Panc1 (cell line): ENCODE measurements around the gene RNASEH1. TPM values are rescaled to one million over a fixed set of nuclear protein-coding genes. Genes with fewer than 3 reads are reported as not detected.
A peak's percentile ranks its signal among the peaks of the same experiment; 100 is the strongest.

Experiments used
- ATAC-seq: fragments of 200-7000 bp; cut with Tn5 transposase; 2 replicates; pipeline ENCODE4 v1.9.1; 2020; ENCODE audit warnings: mild to moderate bottlenecking, moderate library complexity
- BruUV-seq: library from RNA; stranded (reverse); fragments of 400-500 nt; replicated peaks from 2 replicates; lab custom pipeline; 2021; lab: Mats Ljungman, UMichigan
- CTCF ChIA-PET: fragments of 300-600 bp; sonication (Branson Sonifier 250); formaldehyde crosslinking; loops from one replicate; lab custom pipeline; 2022; ENCODE audit warnings: antibody characterized with exemption; lab: Charles Lee
- POLR2A ChIA-PET: fragments of 300-600 bp; sonication (Branson Sonifier 250); formaldehyde crosslinking; loops from one replicate; lab custom pipeline; 2022; ENCODE audit warnings: antibody characterized with exemption; lab: Charles Lee
- DNase-seq: peaks from one replicate; pipeline ENCODE4 v3.0.0-alpha.2; 2010; ENCODE audit warnings: low read depth, low spot score
- H3K27ac ChIP-seq: 2 replicates; pipeline ENCODE4 v1.5.1; 2011; ENCODE audit warnings: mild to moderate bottlenecking, low read length, inconsistent platforms
- H3K27me3 ChIP-seq: fragments of 200-500 bp; sonication (Bioruptor generic); 2 replicates; pipeline ENCODE4 v1.6.0; 2014; ENCODE audit warnings: low read length, inconsistent platforms; ENCODE audit not compliant: control insufficient read depth, insufficient read depth
- H3K36me3 ChIP-seq: fragments of 200-500 bp; sonication (Bioruptor generic); 2 replicates; pipeline ENCODE4 v1.5.1; 2014; ENCODE audit warnings: inconsistent platforms, mild to moderate bottlenecking, low read length, moderate library complexity; ENCODE audit not compliant: control insufficient read depth, insufficient read depth
- H3K4me1 ChIP-seq: 2 replicates; pipeline ENCODE4 v1.5.1; 2011; ENCODE audit warnings: inconsistent platforms, mild to moderate bottlenecking, low read length, moderate library complexity; ENCODE audit not compliant: control insufficient read depth, insufficient read depth
- H3K4me3 ChIP-seq, 2 experiments: 2 replicates each; pipeline ENCODE4 v1.5.1; 2011 to 2012; ENCODE audit warnings: low read depth in 2 of 2, low read length in 2 of 2, mild to moderate bottlenecking in 2 of 2, inconsistent platforms in 1 of 2, moderate library complexity in 1 of 2
- H3K9me3 ChIP-seq: fragments of 200-500 bp; sonication (Bioruptor generic); 2 replicates; pipeline ENCODE4 v1.5.1; 2014; ENCODE audit warnings: low read depth, mild to moderate bottlenecking, inconsistent platforms, low read length, moderate library complexity; ENCODE audit not compliant: control insufficient read depth, insufficient read depth
- POLR2AphosphoS5 ChIP-seq: IDR thresholded peaks from 2 replicates; pipeline ENCODE4 v1.6.1; 2012; ENCODE audit warnings: mild to moderate bottlenecking, low read depth, low read length, moderate library complexity
- REST ChIP-seq, 2 experiments: IDR thresholded peaks; 2 replicates each; pipeline ENCODE4 v1.6.1; 2011 to 2012; ENCODE audit warnings: low read depth in 2 of 2, control low read depth in 1 of 2, low read length in 1 of 2, mild to moderate bottlenecking in 1 of 2, moderate library complexity in 1 of 2; ENCODE audit not compliant: insufficient read depth in 1 of 2
- SIN3A ChIP-seq: IDR thresholded peaks from 2 replicates; pipeline ENCODE4 v1.6.1; 2012; ENCODE audit warnings: low read depth, mild to moderate bottlenecking, low read length, moderate library complexity, borderline replicate concordance; ENCODE audit not compliant: insufficient read depth
- TCF7L2 ChIP-seq: IDR thresholded peaks from 2 replicates; pipeline ENCODE4 v1.6.1; 2011; ENCODE audit warnings: mild to moderate bottlenecking, low read depth, low read length, inconsistent platforms
- in situ Hi-C: cut with HindIII; loops from 2 replicates; pipeline ENCODE4 v1.10.0; 2016; ENCODE audit warnings: low sequenced_read_pairs, low pct_unique_long_range_greater_than_20kb
- intact Hi-C: fragments of 100-400 bp; cut with micrococcal nuclease; formaldehyde crosslinking; loops from one replicate; pipeline ENCODE4 v1.10.0; 2022; ENCODE audit not compliant: unreplicated experiment
- total RNA-seq: library from RNA; stranded (reverse); gene quantifications from one replicate; pipeline ENCODE4 v1.2.1, GENCODE V29; 2021; ENCODE audit not compliant: unreplicated experiment
- TF ChIP-seq, protein P1 (sequence below): fragments of 450-650 bp; IDR thresholded peaks from 2 replicates; pipeline ENCODE4 v1.5.1; 2017; ENCODE audit warnings: mild to moderate bottlenecking

RNASEH1 gene
- total RNA-seq, 1 experiment from 2014 or later, result 43.7 TPM

- ATAC-seq, result no peak
- H3K36me3 ChIP-seq, result peaks cover 11% of the 10 kb centered on the region
- in situ Hi-C loops (no loop called here), intact Hi-C loops (no loop called here)
- no peak overlapping the region for H3K4me3 ChIP-seq
- H3K27ac ChIP-seq, result no peak overlapping the region
- ChIA-PET CTCF (no interaction called here), POLR2A (interaction anchor here (0.7 kb wide), 1 partner anchor 31 kb away, joined by 3 read pairs; no protein-coding TSS in a partner anchor)
- no peak for DNase-seq
- H3K9me3 ChIP-seq, result no peaks in the 10 kb centered on the region
- TF ChIP-seq REST (IDR thresholded peaks at IDR 0.05; ENCODE audit: insufficient read depth in 1 of 2, low read depth in 2 of 2, low read length in 1 of 2), result no peak
- TF ChIP-seq, protein P1, sequence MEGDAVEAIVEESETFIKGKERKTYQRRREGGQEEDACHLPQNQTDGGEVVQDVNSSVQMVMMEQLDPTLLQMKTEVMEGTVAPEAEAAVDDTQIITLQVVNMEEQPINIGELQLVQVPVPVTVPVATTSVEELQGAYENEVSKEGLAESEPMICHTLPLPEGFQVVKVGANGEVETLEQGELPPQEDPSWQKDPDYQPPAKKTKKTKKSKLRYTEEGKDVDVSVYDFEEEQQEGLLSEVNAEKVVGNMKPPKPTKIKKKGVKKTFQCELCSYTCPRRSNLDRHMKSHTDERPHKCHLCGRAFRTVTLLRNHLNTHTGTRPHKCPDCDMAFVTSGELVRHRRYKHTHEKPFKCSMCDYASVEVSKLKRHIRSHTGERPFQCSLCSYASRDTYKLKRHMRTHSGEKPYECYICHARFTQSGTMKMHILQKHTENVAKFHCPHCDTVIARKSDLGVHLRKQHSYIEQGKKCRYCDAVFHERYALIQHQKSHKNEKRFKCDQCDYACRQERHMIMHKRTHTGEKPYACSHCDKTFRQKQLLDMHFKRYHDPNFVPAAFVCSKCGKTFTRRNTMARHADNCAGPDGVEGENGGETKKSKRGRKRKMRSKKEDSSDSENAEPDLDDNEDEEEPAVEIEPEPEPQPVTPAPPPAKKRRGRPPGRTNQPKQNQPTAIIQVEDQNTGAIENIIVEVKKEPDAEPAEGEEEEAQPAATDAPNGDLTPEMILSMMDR, result no peak
- no peak for TF ChIP-seq SIN3A
- H3K27me3 ChIP-seq, result no peaks in the 10 kb centered on the region
- H3K4me1 ChIP-seq, result no peaks in the 10 kb centered on the region
- BruUV-seq, result no TSS peak
Observed at GRCh38 chr2:3543023-3543683, 15.0 kb downstream of the RNASEH1 start.

- TSS peak; percentile 49 for BruUV-seq
Observed at GRCh38 chr2:3542107-3542506, 16.0 kb downstream of the RNASEH1 start.

More at GRCh38 chr2:3542107-3542506, 16.0 kb downstream of the RNASEH1 start:
- H3K27ac ChIP-seq, result no peak overlapping the region; the same call in 1 of the 2 replicates
- in situ Hi-C loops (no loop called here), intact Hi-C loops (no loop called here)
- H3K4me1 ChIP-seq, result peaks cover under 1% of the 10 kb centered on the region; the same call in 1 of the 2 replicates
- H3K27me3 ChIP-seq, result no peaks in the 10 kb centered on the region
- H3K9me3 ChIP-seq, result no peaks in the 10 kb centered on the region
- H3K4me3 ChIP-seq, result no peak overlapping the region
- ChIA-PET POLR2A (no interaction called here), CTCF (no interaction called here)
- no peak for DNase-seq
- H3K36me3 ChIP-seq, result peaks cover 10% of the 10 kb centered on the region
- no peak for ATAC-seq
- TF ChIP-seq SIN3A, result no peak
- no peak for TF ChIP-seq POLR2AphosphoS5
- TF ChIP-seq REST (IDR thresholded peaks at IDR 0.05; ENCODE audit: insufficient read depth in 1 of 2, low read depth in 2 of 2, low read length in 1 of 2), result no peak
- TF ChIP-seq TCF7L2, result no peak
- TF ChIP-seq, protein P1, result no peak
